Cardiac septum (tissue), 1 donor: ENCODE results near the gene GRAMD2B. TPM values are rescaled to one million over a fixed set of nuclear protein-coding genes. Genes with fewer than 3 reads are reported as not detected.

Experiments
- DNase-seq: peaks from one replicate; pipeline ENCODE4 v3.0.0-alpha.2; 2020; ENCODE audit warnings: low spot score
- intact Hi-C: fragments of 100-400 bp; cut with DNase I; formaldehyde crosslinking; loops from one replicate; pipeline ENCODE4 v1.14.0; 2022
- total RNA-seq: library from RNA; stranded (reverse); fragmentation: NEBNext Ultra II Directional; extraction: Animal tissue kit (Norgen Biotek cat#: 25700); gene quantifications from one replicate; pipeline ENCODE4 v1.2.1, GENCODE V29; 2021
- donor health status: DM: no; HTN: no; CAD: no.

The GRAMD2B gene
- total RNA-seq, 1 donor from 2014 or later, result 33.4 TPM

- intact Hi-C loops, result no loop called here
- no peak for DNase-seq
These were observed 97.9 kb downstream of the GRAMD2B start for GRCh38 chr5:126521130-126521529.

DNA sequence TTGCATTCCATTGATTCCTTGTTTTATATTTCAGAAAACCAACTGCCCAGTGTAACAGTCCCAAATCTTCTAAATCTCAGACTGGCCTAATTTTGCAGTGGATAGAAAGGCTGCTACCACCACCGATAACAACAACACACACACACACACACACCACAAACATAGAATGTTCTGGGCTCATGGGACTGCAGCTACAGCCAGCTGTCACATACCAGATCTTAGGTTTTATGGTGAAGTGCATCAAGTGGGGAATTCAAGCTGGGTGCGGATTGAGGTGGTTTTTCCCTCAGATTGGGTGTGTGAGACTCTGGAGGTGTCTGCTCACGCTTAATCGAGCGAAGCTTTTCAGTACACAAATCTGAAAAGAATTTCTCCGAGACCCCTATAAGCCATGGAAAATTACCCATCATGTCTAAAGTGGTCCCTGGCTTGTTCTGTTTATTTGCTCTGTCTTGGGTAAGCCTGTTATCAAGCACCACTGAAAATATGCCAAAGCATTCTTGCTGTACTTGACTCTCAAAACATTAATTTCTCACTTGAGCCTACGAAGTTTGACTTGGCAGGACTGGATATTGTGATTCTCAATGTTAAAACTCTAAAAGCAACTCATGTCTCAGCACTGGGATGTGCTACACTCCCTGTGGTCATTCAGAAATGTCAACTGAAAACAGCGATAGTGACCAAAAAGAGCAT is 100.8 kb downstream of the GRAMD2B start:
- DNase-seq, result no peak
- intact Hi-C loops, result no loop called here

DNA sequence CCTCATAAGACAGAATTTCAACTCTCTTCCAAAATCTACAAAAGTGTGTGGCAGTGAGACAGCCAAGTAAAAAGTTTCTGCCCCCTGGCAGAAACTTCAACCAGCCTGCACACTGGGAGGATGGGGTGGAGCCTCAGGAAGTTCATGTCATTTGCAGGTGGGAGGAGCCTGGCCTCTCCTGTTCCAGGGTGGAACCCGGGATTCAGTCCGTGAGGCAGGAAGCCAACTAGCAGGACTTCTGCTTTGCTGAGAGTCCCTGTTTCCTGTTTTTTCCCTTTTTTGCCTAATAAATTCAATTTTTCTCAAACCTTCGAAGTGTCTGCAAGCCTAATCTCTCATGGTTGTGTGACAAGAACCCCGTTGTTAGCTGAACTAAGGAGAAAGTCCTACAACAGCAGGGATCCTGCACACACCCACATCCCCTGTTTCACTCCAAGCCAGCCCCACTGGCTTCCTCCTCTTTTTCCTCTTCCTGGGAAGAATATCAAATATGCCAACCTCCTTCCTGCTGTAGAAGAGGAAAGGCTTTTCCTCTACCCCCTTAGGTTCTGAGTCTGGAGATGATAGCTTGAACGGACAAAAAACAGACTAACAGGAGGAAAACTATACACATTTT is 102.5 kb downstream of the GRAMD2B start:
- DNase-seq, result no peak
- intact Hi-C loops, result no loop called here

DNA sequence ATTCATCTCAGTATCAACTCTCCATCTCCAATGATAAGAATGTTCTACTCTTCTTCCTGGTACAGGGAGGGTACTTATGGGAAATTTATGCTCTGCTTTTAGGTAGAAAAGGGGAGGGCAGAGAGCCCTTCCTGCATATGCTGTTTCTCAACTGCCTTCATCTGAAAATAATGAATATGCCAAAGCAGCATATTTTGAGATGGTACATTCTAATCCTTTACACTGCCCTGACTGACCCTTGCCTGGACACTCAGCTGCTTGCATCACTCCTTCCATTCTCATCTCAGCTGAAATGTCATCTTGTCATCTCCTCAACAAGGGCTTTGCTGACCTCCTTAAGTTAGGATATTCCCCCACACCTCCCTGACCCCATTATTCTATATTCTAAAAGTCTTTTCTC is 103.3 kb downstream of the GRAMD2B start:
- no peak for DNase-seq
- intact Hi-C loops, result no loop called here

GRCh38 chr5:126527158-126527557 is 103.9 kb downstream of the GRAMD2B start:
- intact Hi-C loops, result no loop called here
- DNase-seq, result no peak

DNA sequence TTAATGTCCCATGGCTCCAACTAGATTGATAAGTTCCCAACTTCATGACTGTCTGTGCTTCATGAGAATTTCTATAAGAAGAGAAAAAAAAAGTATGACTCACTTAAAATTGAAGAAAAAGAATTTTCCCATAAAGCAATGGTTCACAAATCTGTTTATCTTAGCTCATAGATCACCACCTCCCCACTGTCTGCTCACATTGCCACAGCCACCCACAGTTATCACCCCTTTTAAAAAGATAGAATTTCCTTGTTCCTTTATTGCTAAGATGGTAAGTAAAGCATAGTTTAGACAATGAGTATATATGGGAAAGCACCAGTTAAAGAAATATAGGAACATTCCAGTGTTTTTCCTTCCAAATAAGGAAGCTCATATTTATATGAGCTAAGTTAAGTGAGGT is 104.7 kb downstream of the GRAMD2B start:
- intact Hi-C loops, result no loop called here
- DNase-seq, result no peak

GRCh38 chr5:126531543-126532120 is 108.4 kb downstream of the GRAMD2B start:
- intact Hi-C loops, result no loop called here
- no peak for DNase-seq

GRCh38 chr5:126534553-126534952 is 111.3 kb downstream of the GRAMD2B start:
- intact Hi-C loops, result no loop called here
- DNase-seq, result no peak

DNA sequence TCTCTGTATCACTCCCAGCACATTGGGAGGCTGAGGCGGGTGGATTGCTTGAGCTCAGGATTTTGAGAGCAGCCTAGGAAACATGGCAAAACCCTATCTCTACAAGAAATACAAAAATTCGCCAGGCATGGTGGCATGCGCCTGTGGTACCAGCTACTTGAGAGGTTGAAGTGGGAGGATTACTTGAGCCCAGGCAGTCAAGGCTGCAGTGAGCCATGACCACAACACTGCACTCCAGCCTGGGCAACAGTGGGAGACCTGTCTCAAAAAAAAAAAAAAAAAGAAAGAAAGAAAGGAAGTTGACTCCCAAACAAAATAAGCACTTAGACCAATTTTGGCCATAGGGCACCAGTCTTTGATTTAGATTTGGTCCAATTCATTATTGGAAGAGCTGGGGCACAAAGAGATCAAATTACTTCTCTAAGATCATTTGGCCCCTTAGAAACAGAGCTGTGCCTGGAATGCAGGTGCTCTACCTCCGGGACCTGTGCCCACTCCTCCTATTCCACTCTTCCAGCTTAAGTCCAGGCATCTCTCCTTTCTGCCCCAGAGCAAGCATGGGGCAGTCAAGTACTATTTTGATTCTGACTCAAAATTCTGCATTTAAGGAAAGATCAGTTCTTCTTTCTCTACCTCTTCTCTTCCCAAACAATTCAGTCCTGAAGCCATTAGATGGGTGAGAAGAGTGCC is 112.8 kb downstream of the GRAMD2B start:
- DNase-seq, result no peak
- intact Hi-C loops, result loop anchor here (5.0 kb wide), 2 partner anchors 34 to 114 kb away; partner anchors contain the start of gene GRAMD2B

DNA sequence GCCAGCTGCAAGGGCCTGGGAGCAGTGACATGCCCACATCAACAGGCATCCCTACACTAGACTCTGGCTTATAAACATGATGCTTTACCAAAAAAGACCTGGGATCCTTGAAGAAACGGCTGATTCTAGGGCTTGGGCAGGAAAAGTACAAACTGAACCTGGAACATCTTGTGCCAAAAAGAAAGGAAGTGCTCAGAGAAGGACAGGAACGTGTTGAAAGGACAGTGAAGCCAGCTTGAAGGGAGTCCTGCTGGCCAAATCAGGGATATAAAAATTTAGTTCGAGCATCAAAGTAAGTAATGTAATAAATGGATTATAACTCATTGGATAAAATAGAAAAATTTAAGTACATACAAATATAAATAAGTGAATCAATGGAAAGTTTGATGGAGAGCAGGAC is 113.7 kb downstream of the GRAMD2B start:
- intact Hi-C loops, result loop anchor here (5.0 kb wide), 2 partner anchors 35 to 115 kb away; partner anchors contain the start of gene GRAMD2B
- no peak for DNase-seq

GRCh38 chr5:126538579-126538978 is 115.4 kb downstream of the GRAMD2B start:
- no peak for DNase-seq
- intact Hi-C loops, result loop anchor here (5.0 kb wide), 2 partner anchors 36 to 116 kb away; partner anchors contain the start of gene GRAMD2B

DNA sequence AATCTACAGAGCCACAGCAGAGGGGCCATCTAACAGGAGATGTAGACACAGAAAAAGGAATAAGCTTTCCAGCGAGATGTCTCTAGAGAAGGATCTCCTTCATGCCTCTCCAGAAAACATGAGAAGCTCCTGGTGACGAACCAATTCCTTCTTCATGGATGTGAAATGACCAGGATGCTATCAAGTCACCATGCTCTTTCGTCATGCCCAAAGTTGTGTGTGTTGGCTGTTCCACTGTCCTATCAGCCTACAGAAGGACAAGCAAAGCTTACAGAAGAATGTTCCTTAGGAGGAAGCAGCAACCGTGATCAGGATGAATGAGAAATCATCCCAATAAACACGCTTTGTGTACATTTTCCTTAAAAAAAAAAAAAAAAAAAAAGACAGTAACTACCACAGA is 117.4 kb downstream of the GRAMD2B start:
- intact Hi-C loops, result loop anchor here (5.0 kb wide), 1 partner anchor 52 kb away; no protein-coding TSS in a partner anchor

GRCh38 chr5:126542441-126542840 is 119.2 kb downstream of the GRAMD2B start:
- intact Hi-C loops, result loop anchor here (5.0 kb wide), 1 partner anchor 50 kb away; no protein-coding TSS in a partner anchor
- no peak for DNase-seq

More for the DNA sequence above, 117.4 kb downstream of the GRAMD2B start:
- DNase-seq, result no peak

GRCh38 chr5:126543009-126543408 is 119.8 kb downstream of the GRAMD2B start:
- DNase-seq, result no peak
- intact Hi-C loops, result loop anchor here (5.0 kb wide), 1 partner anchor 49 kb away; no protein-coding TSS in a partner anchor

- DNase-seq, result no peak
- intact Hi-C loops, result loop anchor here (5.0 kb wide), 1 partner anchor 49 kb away; no protein-coding TSS in a partner anchor
These were observed 120.5 kb downstream of the GRAMD2B start for GRCh38 chr5:126543660-126544059.

Other genes starting within 250 kb of the GRAMD2B start
- gene ALDH7A1, start 171.8 kb downstream of the GRAMD2B start, total RNA-seq, result 26.4 TPM
- 30.1 TPM for gene PHAX, start 177.5 kb downstream of the GRAMD2B start, total RNA-seq